C4-2B (cell line): ENCODE measurements around the gene TGFBR2.

Experiments
- H3K27ac ChIP-seq: fragments of 450-650 bp; 2 replicates; pipeline ENCODE4 v1.5.1; 2017
- ZFX ChIP-seq: fragments of 450-650 bp; IDR thresholded peaks from 2 replicates; pipeline ENCODE4 v1.6.1; 2017
- TF ChIP-seq, protein P1 (sequence below): fragments of 450-650 bp; conservative IDR thresholded peaks from 2 replicates; pipeline ENCODE4 v1.5.1; 2017; ENCODE audit warnings: mild to moderate bottlenecking

The TGFBR2 gene

DNA sequence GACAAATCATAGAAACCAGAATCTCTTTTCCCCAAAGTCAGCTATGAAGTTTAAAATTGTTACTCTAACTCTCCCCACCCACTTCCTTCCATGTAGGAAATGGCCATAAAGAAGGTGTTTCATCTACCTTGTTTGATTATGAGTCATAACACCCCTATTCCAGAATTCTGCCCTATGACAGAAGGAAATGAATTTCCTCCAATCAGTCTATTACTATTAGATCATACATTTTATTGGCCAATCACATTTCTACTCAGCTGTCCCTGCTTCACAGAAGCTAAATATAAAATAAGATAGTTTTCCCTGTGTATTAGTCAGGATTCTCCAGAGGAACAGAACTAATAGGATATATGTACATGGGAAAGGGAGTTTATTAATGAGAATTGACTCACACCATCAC, 102.1 kb downstream of the TGFBR2 start:
- no peak overlapping the region for H3K27ac ChIP-seq

DNA sequence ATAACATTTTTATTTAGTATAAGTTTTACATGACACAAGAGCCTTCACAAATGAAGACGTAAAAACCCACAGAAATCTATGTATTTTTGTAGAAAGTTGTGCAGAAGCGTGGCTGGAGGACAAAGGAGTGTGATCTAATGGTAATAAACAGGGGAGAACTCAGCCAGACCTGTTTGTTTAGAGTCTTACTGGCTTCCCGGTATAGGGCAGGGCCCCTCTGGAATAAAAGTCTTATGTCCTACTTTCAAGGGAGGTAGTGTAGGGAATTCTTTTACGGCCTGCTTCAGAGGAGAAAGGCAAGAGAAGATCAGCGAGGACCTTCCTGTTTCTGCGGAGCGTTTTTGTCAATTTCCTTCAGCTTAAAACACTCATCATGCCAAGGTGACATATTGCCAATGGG, 103.6 kb downstream of the TGFBR2 start:
- H3K27ac ChIP-seq = no peak overlapping the region
- TF ChIP-seq, protein P1, sequence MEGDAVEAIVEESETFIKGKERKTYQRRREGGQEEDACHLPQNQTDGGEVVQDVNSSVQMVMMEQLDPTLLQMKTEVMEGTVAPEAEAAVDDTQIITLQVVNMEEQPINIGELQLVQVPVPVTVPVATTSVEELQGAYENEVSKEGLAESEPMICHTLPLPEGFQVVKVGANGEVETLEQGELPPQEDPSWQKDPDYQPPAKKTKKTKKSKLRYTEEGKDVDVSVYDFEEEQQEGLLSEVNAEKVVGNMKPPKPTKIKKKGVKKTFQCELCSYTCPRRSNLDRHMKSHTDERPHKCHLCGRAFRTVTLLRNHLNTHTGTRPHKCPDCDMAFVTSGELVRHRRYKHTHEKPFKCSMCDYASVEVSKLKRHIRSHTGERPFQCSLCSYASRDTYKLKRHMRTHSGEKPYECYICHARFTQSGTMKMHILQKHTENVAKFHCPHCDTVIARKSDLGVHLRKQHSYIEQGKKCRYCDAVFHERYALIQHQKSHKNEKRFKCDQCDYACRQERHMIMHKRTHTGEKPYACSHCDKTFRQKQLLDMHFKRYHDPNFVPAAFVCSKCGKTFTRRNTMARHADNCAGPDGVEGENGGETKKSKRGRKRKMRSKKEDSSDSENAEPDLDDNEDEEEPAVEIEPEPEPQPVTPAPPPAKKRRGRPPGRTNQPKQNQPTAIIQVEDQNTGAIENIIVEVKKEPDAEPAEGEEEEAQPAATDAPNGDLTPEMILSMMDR = no peak
- TF ChIP-seq ZFX = no peak

More for the DNA sequence above, 102.1 kb downstream of the TGFBR2 start:
- no peak for TF ChIP-seq ZFX
- TF ChIP-seq, protein P1 = no peak

DNA sequence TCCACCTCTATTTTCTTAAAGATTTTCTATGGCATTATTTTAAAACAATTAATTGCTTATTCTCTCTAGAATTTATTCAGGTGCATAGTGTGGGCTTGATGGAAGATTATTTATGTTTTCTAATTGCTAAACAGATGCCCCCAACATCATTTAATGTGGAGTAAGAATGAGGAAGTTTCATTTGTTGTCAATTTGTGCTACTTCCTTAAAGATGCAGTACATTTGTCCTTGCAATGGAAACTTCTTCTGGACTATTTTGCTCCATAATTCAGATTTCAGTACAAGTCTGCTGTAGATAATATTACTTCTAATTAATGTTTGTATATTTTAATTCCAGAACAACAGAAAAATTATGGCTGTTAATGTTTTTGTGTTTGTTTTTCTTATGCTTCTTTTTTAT, 104.8 kb downstream of the TGFBR2 start:
- TF ChIP-seq, protein P1 = no peak
- no peak for TF ChIP-seq ZFX
- H3K27ac ChIP-seq = no peak overlapping the region

DNA sequence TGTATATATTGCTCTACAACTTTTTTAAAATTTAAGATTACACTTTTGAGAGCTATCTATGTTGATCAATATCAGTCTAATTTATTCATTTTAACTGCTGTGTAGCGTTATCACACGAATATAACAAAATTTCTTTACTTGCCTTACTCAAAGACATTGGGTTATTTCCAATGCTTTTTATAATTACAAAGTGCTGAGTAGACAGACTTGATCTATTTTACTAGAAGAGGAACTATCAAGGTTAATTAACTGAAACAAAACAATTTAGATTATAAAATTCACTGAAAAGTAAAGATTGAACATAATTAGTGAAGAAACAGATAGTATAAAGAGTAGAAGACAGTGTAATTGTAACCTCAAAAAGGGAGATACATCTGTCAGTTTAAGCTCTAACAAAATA, 105.5 kb downstream of the TGFBR2 start:
- TF ChIP-seq ZFX = no peak
- TF ChIP-seq, protein P1 = no peak
- no peak overlapping the region for H3K27ac ChIP-seq

DNA sequence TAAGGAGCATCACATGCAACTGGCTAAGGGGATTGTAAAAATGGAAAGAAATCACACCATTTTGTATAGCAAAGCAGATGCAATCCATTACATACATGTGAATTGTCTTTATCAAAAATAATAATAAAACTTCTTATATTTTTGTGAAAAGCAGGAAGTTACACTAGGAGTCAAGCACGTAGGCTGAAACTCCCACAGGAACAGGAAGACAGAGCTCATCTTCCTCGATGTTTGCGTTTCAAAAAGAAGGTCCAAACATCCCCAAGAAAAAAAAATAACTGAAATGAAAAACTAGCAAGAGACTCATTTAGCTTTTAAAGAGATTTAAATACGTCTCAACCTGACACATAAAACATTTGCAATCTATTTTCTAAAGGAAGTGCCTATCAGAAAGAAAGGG, 106.6 kb downstream of the TGFBR2 start:
- no peak overlapping the region for H3K27ac ChIP-seq

DNA sequence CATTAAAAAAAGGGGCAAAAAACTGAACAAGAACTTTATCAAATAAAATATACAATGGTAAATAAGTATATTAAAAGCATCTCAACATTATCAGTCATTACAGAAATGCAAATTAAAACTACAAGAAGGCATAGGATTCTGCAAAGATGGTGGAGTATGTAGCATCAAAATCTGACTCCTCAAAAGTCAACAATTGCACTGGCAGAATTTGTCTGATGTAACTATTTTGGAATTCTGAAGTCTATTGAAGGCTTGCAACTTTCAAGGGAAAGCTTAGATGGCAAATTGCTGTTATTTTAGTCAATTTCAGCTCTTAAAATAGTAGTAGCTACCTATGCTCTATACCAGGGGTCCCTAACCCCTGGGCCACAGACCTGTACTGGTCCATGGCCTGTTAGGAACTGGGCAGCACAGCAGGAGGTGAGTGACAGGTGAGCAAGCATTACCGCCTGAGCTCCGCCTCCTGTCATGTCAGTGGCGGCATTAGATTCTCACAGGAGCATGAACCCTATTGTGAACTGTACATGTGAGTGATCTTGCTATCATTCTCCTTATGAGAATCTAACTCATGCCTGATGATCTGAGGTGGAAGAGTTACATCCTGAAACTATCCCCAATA, 107.6 kb downstream of the TGFBR2 start:
- TF ChIP-seq ZFX = no peak
- TF ChIP-seq, protein P1 = no peak
- H3K27ac ChIP-seq = no peak overlapping the region

More for the DNA sequence above, 106.6 kb downstream of the TGFBR2 start:
- no peak for TF ChIP-seq ZFX
- TF ChIP-seq, protein P1 = no peak

DNA sequence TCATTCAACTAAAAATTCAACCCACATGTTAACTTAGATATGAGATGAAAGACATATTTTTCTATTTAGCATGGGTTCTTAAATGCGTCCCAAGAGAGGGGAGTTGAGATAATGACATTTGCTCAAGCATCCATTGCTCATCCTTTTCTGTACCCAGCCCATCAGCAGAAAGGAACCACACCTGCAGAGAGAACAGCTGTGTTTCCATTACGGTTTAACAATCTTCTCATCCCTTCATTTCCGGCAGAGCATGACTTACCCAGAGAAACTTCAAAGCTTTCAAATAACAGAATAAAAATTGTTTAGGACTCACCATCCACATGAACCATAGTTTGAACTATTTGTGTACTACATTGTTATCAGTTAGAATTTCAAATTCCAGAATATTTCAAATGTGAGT, 113.1 kb downstream of the TGFBR2 start:
- TF ChIP-seq ZFX = no peak
- TF ChIP-seq, protein P1 = no peak
- no peak overlapping the region for H3K27ac ChIP-seq
